H1 (cell line): Measurements from ENCODE around the gene COMMD8. TPM values are rescaled to one million over a fixed set of nuclear protein-coding genes. Genes with fewer than 3 reads are reported as not detected.

Experiments used
- CEBPB ChIP-seq: IDR thresholded peaks from 2 replicates; pipeline ENCODE4 v1.6.1; 2012; ENCODE audit warnings: low read depth, low read length
- EGR1 ChIP-seq: IDR thresholded peaks from 2 replicates; pipeline ENCODE4 v1.6.1; 2011; ENCODE audit warnings: low read depth, low read length, borderline replicate concordance
- EP300 ChIP-seq, 2 experiments: IDR thresholded peaks; 1 replicate in 1 of 2; 2 replicates in 1 of 2; pipeline ENCODE4 v1.6.1; 2011 to 2012; ENCODE audit warnings: low read depth in 2 of 2, low read length in 2 of 2, mild to moderate bottlenecking in 2 of 2, borderline replicate concordance in 1 of 2, inconsistent platforms in 1 of 2, moderate library complexity in 1 of 2
- GTF2F1 ChIP-seq: IDR thresholded peaks from 2 replicates; pipeline ENCODE4 v1.6.1; 2012; ENCODE audit warnings: low read depth, low read length, improper control_type of control experiment, borderline replicate concordance
- KDM4A ChIP-seq: IDR thresholded peaks from one replicate; pipeline ENCODE4 v1.7.1; 2012; ENCODE audit warnings: low read depth, mild to moderate bottlenecking, moderate library complexity, low read length, inconsistent platforms; ENCODE audit not compliant: severe bottlenecking
- NANOG ChIP-seq: IDR thresholded peaks from 2 replicates; pipeline ENCODE4 v1.6.1; 2011; ENCODE audit warnings: low read length, low read depth, mild to moderate bottlenecking, inconsistent platforms; ENCODE audit not compliant: insufficient read depth, poor library complexity, severe bottlenecking
- RBBP5 ChIP-seq: IDR thresholded peaks from 2 replicates; pipeline ENCODE4 v1.7.1; 2012; ENCODE audit warnings: low read depth, mild to moderate bottlenecking, inconsistent platforms, low read length, moderate library complexity, borderline replicate concordance
- RFX5 ChIP-seq: IDR thresholded peaks from 2 replicates; pipeline ENCODE4 v1.6.1; 2011; ENCODE audit warnings: low read depth, low read length, improper control_type of control experiment, borderline replicate concordance
- polyA plus RNA-seq, 7 experiments: library from polyadenylated mRNA; depleted of rRNA in 3 of 7; stranded (reverse) in 5 of 7; unstranded in 2 of 7; fragments of >200 nt in 5 of 7; fragments of 200-250 nt in 2 of 7; gene quantifications; 1 replicate in 5 of 7; 2 replicates in 1 of 7; 4 replicates in 1 of 7; pipeline versions ENCODE4 v1.2.1 to v1.2.3, GENCODE V29; 2011 to 2013; ENCODE audit warnings: missing spikeins in 2 of 7, mixed read lengths in 2 of 7
- total RNA-seq: library from RNA; stranded (reverse); fragmentation: NEBNext Ultra II Directional; extraction: Animal tissue kit (Norgen Biotek cat#: 25700); gene quantifications from 2 replicates; pipeline ENCODE4 v1.2.1, GENCODE V29; 2021

Gene COMMD8
- total and polyA plus RNA-seq, 2 of the 8 experiments (the other 6 are each of a cell fraction or from before 2014, with no cell fraction given), result 1.6 to 7.2 TPM

DNA sequence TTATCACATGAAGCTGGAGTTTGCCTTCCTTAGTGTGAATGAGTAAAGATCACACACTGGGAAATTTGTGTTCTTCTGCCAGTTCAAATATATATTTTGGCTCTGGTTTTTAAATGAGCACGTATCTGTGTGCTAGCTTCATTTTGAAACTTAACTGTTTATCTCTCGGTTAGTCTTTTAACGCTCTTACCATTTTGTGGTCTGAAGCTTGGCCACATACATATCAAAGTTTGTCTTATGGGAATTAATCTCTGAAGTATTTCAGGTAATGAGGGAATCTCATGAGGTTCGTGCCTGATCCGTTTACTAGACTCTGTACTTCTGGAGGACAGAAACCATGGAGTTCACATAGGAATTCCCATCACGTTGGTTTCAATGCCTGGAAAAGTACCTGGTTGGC lies 35.4 kb upstream of the COMMD8 start (continued):
- no peak for TF ChIP-seq RFX5
- TF ChIP-seq EP300 (IDR thresholded peaks at IDR 0.05; ENCODE audit: borderline replicate concordance in 1 of 2, low read depth in 2 of 2, low read length in 2 of 2), result no peak
- no peak for TF ChIP-seq NANOG
- no peak for TF ChIP-seq RBBP5
- no peak for TF ChIP-seq CEBPB
- TF ChIP-seq KDM4A, result no peak
- TF ChIP-seq GTF2F1, result no peak
- no peak for TF ChIP-seq EGR1
